ENCODE measurements around the gene CDK11B.

- TF ChIP-seq CTCF (IDR thresholded peaks at IDR 0.05) (no peak), POLR2AphosphoS5 (IDR thresholded peaks at IDR 0.05; ENCODE audit: insufficient read depth in 1 of 2, low read depth in 1 of 2) (peak in 1 of 2 donors; percentile 70), POLR2A (IDR thresholded peaks at IDR 0.05) (no peak)
Measured at GRCh38 chr1:1630191-1630964, 28.4 kb downstream of the CDK11B start.

All from vagina (tissue), 2 donors.